Measurements from ENCODE around the gene BEND4. TPM values are rescaled to one million over a fixed set of nuclear protein-coding genes. Genes with fewer than 3 reads are reported as not detected.

BEND4 gene
- total and polyA plus RNA-seq, 8 donors: 0.03 TPM; not detected in 6

DNA sequence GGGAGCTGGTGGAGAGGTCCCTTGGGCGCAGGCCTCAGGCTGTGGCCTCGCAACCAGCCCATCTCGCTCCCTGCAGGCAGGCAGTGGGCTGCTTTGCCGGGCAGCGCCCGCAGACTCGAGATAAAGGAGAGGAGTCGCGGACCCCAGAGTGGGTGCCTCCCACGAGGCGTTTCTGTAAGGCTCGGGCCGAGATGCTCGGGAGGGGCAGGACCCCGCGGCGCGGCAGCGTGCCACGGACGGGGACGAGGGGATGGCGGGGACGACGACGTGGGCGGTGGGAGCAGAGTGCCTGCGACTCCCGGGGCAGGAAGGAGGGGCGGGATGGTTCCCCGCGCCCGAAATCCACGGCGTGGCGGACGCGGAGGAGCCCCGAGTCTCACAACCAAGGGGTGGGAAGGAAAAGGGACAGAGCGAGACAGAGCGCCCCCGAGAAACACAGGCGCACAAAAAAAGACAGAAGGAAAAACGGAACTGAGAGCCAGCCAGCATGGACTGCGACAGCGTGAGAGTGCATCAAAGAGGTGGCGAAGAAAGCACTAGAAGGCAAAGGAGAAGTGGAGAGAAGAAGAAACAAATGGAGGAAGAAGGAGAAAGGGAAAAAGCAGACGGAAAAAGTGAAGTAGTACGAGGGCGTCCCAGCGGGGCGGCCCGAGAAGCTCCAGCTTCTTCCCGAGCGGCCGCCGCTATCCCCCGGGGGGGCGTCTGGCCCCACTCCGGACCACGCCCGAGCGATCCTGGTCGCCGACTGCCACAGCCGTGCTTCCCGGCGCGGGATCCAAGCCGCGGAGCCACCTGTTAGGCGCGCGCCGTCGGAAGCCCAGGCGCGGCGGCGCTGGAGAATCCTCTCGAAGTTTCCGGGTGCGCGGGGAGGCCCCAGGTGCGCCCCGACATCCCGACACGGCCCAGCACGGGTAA, 1.5 kb downstream of the BEND4 start:
- TF ChIP-seq, protein P1, sequence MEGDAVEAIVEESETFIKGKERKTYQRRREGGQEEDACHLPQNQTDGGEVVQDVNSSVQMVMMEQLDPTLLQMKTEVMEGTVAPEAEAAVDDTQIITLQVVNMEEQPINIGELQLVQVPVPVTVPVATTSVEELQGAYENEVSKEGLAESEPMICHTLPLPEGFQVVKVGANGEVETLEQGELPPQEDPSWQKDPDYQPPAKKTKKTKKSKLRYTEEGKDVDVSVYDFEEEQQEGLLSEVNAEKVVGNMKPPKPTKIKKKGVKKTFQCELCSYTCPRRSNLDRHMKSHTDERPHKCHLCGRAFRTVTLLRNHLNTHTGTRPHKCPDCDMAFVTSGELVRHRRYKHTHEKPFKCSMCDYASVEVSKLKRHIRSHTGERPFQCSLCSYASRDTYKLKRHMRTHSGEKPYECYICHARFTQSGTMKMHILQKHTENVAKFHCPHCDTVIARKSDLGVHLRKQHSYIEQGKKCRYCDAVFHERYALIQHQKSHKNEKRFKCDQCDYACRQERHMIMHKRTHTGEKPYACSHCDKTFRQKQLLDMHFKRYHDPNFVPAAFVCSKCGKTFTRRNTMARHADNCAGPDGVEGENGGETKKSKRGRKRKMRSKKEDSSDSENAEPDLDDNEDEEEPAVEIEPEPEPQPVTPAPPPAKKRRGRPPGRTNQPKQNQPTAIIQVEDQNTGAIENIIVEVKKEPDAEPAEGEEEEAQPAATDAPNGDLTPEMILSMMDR (IDR thresholded peaks at IDR 0.05): no peak
- peak in 1 of 4 donors; percentile 24 for ATAC-seq
- DNase-seq: peak in 3 of 6 donors; percentile 13 to 60 (median 57)
- no peaks in the 10 kb centered on the region for H3K9me3 ChIP-seq
- no peak for FAIRE-seq
- 7% methylated on average over 79 to 89 of the region's 89 CpGs for WGBS, 2 donors
- H3K27ac ChIP-seq: no peak overlapping the region
- H3K4me1 ChIP-seq: peaks cover 0 to 5% (median 3%) of the 10 kb centered on the region in 3 donors
- H3K4me3 ChIP-seq: peak overlapping the region; percentile 12 to 49 (median 24)
- peaks cover 0 to 30% (median 4%) of the 10 kb centered on the region in 4 donors for H3K27me3 ChIP-seq
- intact Hi-C loops (cut with DNase I): no loop called here
- H3K36me3 ChIP-seq: no peaks in the 10 kb centered on the region

DNA sequence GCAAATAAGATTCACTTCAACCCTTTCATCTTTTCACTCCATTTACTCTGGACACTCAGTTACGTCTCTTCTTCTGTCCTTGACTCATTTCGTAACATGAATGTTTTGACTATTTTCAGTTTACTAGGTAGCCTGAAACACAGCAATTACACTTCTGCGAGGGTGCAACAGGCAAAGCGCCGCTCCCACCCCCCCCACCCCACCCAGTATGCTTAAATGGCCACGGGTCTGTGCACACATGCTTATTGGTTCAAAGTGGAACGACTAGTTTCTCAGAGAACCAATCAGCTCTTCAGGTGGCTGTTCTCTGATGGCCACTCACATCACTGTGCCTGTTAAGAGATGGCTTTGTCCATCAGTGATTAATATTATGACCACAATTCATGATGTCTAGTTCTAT, 3.5 kb downstream of the BEND4 start:
- no peak for FAIRE-seq
- H3K27me3 ChIP-seq: peaks cover 0 to 31% (median 4%) of the 10 kb centered on the region in 4 donors
- H3K4me1 ChIP-seq: peaks cover 0 to 5% (median 3%) of the 10 kb centered on the region in 3 donors
- no peak overlapping the region for H3K4me3 ChIP-seq
- intact Hi-C loops (cut with DNase I): no loop called here
- no peak for ATAC-seq
- TF ChIP-seq, protein P1 (IDR thresholded peaks at IDR 0.05): no peak
- no peak overlapping the region for H3K27ac ChIP-seq
- DNase-seq: no peak
- no peaks in the 10 kb centered on the region for H3K36me3 ChIP-seq
- no peaks in the 10 kb centered on the region for H3K9me3 ChIP-seq
- WGBS, 2 donors: 56 to 64% methylated on average over 7 of the region's 7 CpGs

GRCh38 chr4:42148425-42148824, 4.0 kb downstream of the BEND4 start:
- TF ChIP-seq, protein P1 (IDR thresholded peaks at IDR 0.05): no peak
- WGBS, 2 donors: 64 to 81% methylated on average over 1 of the region's 1 CpG
- H3K27me3 ChIP-seq: peaks cover 0 to 31% (median 4%) of the 10 kb centered on the region in 4 donors
- DNase-seq: no peak
- H3K4me3 ChIP-seq: no peak overlapping the region
- no peak for ATAC-seq
- H3K27ac ChIP-seq: no peak overlapping the region
- intact Hi-C loops (cut with DNase I): no loop called here
- no peak for FAIRE-seq
- H3K4me1 ChIP-seq: peaks cover 0 to 5% (median 3%) of the 10 kb centered on the region in 3 donors
- H3K9me3 ChIP-seq: no peaks in the 10 kb centered on the region
- no peaks in the 10 kb centered on the region for H3K36me3 ChIP-seq

GRCh38 chr4:42144028-42144427, 8.4 kb downstream of the BEND4 start:
- 67 to 72% methylated on average over 7 of the region's 7 CpGs for WGBS, 2 donors
- Histone ChIP-seq H3K27ac (no peak overlapping the region), H3K36me3 (no peaks in the 10 kb centered on the region), H3K4me3 (no peak overlapping the region), H3K4me1 (no peaks in the 10 kb centered on the region), H3K27me3 (peaks cover 0 to 8% (median 0%) of the 10 kb centered on the region in 4 donors), H3K9me3 (no peaks in the 10 kb centered on the region)
- no peak for FAIRE-seq
- no peak for DNase-seq
- TF ChIP-seq, protein P1 (IDR thresholded peaks at IDR 0.05): no peak
- no peak for ATAC-seq
- intact Hi-C loops (cut with DNase I): no loop called here

DNA sequence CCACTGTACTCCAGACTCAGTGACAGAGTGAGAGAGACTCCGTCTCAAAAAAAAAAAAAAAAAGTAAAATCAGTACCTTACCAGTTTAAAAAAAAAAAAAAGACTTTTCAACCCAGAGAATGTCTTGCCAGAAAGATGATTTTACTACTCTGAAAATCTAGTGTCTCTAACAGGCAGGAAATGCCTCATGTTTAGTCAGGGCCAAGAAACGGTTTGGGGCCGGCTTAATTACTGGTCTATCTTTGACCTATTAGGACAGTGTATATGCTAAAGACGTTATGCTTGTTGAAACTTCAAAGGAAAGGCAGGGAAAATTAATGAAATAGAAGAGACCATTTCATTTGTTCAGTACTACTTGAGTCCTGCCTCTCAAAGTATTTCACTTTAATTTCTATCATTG, 9.9 kb downstream of the BEND4 start:
- TF ChIP-seq, protein P1 (IDR thresholded peaks at IDR 0.05): no peak
- ATAC-seq (no peak), FAIRE-seq (no peak), DNase-seq (no peak)
- 60 to 72% methylated on average over 4 of the region's 4 CpGs for WGBS, 2 donors
- H3K27ac ChIP-seq: no peak overlapping the region
- H3K27me3 ChIP-seq: peaks cover 0 to 12% (median 0%) of the 10 kb centered on the region in 4 donors
- H3K4me1 ChIP-seq: no peaks in the 10 kb centered on the region
- no peaks in the 10 kb centered on the region for H3K9me3 ChIP-seq
- intact Hi-C loops (cut with DNase I): no loop called here
- H3K36me3 ChIP-seq: no peaks in the 10 kb centered on the region
- no peak overlapping the region for H3K4me3 ChIP-seq
